Nephron progenitor cell (in vitro differentiated cells): Measurements from ENCODE around the gene ANO4.

Source experiments
- DNase-seq: peaks from one replicate; pipeline ENCODE4 v3.0.0; 2021
- H3K27ac Mint-ChIP-seq: 2 replicates; pipeline ENCODE4 v1.8.0; 2021; ENCODE audit warnings: mild to moderate bottlenecking, moderate library complexity, mixed read lengths
- H3K27me3 Mint-ChIP-seq: 2 replicates; pipeline ENCODE4 v1.8.0; 2021; ENCODE audit warnings: mild to moderate bottlenecking, low read depth, mixed read lengths; ENCODE audit not compliant: poor library complexity
- H3K36me3 Mint-ChIP-seq: 2 replicates; pipeline ENCODE4 v1.8.0; 2021; ENCODE audit warnings: low read depth, mixed read lengths
- H3K4me1 Mint-ChIP-seq: 2 replicates; pipeline ENCODE4 v1.8.0; 2021; ENCODE audit warnings: mixed read lengths
- H3K4me3 Mint-ChIP-seq: 2 replicates; pipeline ENCODE4 v1.8.0; 2021; ENCODE audit warnings: mild to moderate bottlenecking, moderate library complexity, mixed read lengths
- H3K9me3 Mint-ChIP-seq: 2 replicates; pipeline ENCODE4 v1.8.0; 2021; ENCODE audit warnings: mild to moderate bottlenecking, moderate library complexity, mixed read lengths
- TF ChIP-seq, protein P1 (sequence below): fragments of 200-600 bp; sonication (generic); IDR thresholded peaks from 2 replicates; pipeline ENCODE4 v1.5.0; 2021; ENCODE audit warnings: antibody characterized with exemption

The ANO4 gene

DNA sequence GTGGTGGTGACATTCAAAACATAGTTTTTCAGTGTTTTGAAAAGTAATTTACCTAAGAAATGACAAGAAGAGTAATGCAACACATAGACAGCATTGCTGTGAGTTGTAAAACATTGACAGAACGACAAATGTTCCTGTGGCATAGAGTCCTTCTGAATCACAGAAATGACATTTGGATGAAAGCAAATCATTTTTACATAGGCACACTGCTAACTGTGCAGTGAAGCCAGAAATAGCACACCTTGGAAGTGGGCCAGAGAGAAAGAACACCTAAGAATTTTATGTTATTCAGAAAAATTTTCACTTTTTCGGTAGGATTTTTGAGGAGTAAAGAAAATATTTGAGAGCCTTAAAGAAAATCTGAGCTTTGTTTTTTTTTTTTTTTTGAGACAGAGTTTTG, 100.6 kb downstream of the ANO4 start:
- Mint-ChIP-seq H3K27ac (no peak overlapping the region), H3K27me3 (peaks cover 3% of the 10 kb centered on the region), H3K36me3 (no peaks in the 10 kb centered on the region), H3K9me3 (no peaks in the 10 kb centered on the region), H3K4me1 (no peaks in the 10 kb centered on the region), H3K4me3 (no peak overlapping the region)
- no peak for DNase-seq
- TF ChIP-seq, protein P1, sequence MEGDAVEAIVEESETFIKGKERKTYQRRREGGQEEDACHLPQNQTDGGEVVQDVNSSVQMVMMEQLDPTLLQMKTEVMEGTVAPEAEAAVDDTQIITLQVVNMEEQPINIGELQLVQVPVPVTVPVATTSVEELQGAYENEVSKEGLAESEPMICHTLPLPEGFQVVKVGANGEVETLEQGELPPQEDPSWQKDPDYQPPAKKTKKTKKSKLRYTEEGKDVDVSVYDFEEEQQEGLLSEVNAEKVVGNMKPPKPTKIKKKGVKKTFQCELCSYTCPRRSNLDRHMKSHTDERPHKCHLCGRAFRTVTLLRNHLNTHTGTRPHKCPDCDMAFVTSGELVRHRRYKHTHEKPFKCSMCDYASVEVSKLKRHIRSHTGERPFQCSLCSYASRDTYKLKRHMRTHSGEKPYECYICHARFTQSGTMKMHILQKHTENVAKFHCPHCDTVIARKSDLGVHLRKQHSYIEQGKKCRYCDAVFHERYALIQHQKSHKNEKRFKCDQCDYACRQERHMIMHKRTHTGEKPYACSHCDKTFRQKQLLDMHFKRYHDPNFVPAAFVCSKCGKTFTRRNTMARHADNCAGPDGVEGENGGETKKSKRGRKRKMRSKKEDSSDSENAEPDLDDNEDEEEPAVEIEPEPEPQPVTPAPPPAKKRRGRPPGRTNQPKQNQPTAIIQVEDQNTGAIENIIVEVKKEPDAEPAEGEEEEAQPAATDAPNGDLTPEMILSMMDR: no peak

DNA sequence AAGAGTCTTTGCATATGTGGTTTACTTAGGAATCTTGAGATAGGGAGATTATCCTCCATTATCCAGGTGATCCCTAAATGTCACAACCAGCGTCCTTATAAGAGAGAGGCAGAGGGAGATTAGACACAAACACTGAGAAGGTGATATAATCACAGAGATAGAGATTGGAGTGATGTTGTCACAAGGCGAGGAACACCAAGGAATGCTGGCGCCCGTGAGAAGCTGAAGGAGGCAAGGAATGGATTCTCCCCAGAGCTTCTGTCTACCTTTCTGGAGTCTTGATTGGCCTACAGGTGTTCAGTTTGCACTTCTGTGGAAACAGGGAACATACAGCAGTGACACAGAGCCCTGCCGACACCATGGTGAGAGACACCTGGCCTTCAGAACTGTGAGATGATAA, 101.6 kb downstream of the ANO4 start:
- H3K4me1 Mint-ChIP-seq: no peaks in the 10 kb centered on the region
- DNase-seq: no peak
- no peak overlapping the region for H3K4me3 Mint-ChIP-seq
- no peak overlapping the region for H3K27ac Mint-ChIP-seq
- no peaks in the 10 kb centered on the region for H3K36me3 Mint-ChIP-seq
- peaks cover 3% of the 10 kb centered on the region for H3K27me3 Mint-ChIP-seq
- no peaks in the 10 kb centered on the region for H3K9me3 Mint-ChIP-seq
- TF ChIP-seq, protein P1: no peak

DNA sequence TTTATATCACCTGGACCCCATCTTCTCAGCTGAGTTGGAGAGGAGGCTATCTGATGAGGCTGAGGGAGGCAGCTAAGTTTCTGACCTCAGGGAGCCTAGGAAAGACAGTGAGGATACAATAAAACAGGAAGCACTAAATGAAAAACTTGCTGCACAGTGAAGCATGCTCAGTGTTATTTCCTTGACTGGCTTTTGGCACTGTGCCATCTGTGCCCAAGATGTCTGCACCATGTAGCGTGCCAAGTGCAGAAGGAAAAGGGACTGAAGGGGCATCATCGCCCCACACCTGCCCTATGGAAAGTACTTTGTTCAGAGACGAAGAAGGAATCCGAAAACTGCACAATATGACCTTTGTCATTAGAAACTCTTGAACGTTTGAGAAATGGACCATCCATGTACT, 102.7 kb downstream of the ANO4 start:
- Mint-ChIP-seq H3K9me3 (no peaks in the 10 kb centered on the region), H3K36me3 (no peaks in the 10 kb centered on the region), H3K27ac (no peak overlapping the region)

GRCh38 chr12:100899301-100899700, 104.7 kb downstream of the ANO4 start:
- Mint-ChIP-seq H3K27ac (no peak overlapping the region), H3K27me3 (peaks cover 3% of the 10 kb centered on the region), H3K9me3 (no peaks in the 10 kb centered on the region), H3K36me3 (no peaks in the 10 kb centered on the region), H3K4me1 (no peaks in the 10 kb centered on the region), H3K4me3 (no peak overlapping the region)
- TF ChIP-seq, protein P1: no peak
- no peak for DNase-seq

More for the DNA sequence above, 102.7 kb downstream of the ANO4 start:
- no peak overlapping the region for H3K4me3 Mint-ChIP-seq
- no peaks in the 10 kb centered on the region for H3K4me1 Mint-ChIP-seq
- DNase-seq: no peak
- H3K27me3 Mint-ChIP-seq: peaks cover 3% of the 10 kb centered on the region
- TF ChIP-seq, protein P1: no peak

- TF ChIP-seq, protein P1: no peak
Measured at GRCh38 chr12:100900808-100901207, 106.2 kb downstream of the ANO4 start.

GRCh38 chr12:100901266-100901665, 106.7 kb downstream of the ANO4 start:
- Mint-ChIP-seq H3K4me3 (no peak overlapping the region), H3K27me3 (peaks cover 3% of the 10 kb centered on the region), H3K4me1 (no peaks in the 10 kb centered on the region), H3K27ac (no peak overlapping the region), H3K36me3 (no peaks in the 10 kb centered on the region), H3K9me3 (no peaks in the 10 kb centered on the region)
- TF ChIP-seq, protein P1: no peak
- no peak for DNase-seq

More at GRCh38 chr12:100900808-100901207, 106.2 kb downstream of the ANO4 start:
- Mint-ChIP-seq H3K27ac (no peak overlapping the region), H3K4me3 (no peak overlapping the region), H3K36me3 (no peaks in the 10 kb centered on the region), H3K4me1 (no peaks in the 10 kb centered on the region), H3K27me3 (peaks cover 3% of the 10 kb centered on the region), H3K9me3 (no peaks in the 10 kb centered on the region)
- DNase-seq: no peak
